Measurements from ENCODE around the gene DGCR8.
"Not testable (repeated sequence)": the region's sequence is repeated elsewhere in the genome, so short reads cannot be mapped to it uniquely, and the experiment has no call there.

Gene DGCR8

DNA sequence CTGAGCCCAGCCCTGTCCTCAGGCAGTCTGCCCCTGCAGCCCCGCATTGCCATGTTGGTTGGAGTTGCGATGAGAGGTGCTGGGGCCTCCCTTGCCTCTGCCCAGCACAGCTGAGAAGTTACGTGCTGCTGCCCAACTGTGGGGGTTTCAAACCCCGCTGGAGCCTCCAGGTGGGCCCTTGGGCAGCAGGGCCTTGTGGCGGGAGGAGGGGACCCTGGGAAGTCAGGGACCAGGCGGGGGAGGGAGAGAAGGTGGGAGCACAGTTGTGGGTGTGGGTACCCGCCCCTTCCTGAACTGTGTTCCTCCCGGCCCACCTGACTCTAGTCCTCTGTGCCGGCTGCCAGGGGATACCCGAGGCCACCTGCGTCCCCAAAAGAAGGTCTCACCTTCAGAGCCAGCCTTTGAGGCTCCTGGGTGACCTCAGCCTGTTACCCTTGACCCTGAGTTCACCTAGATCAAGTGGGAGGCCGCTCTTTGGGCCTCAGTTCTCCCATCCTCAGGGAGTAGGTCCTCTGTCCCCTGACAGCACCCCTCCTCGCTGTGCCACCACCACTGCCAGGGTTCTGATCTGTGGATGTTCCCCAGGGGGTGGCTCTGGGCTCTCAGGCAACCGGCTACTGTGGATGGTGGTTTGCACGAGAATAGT lies 78.5 kb downstream of the DGCR8 start:
- H4K20me1 ChIP-seq: peaks cover 0 to 34% (median 0%) of the 10 kb centered on the region in 11 experiments; a peak in 2 of 22 replicates
- no peaks in the 10 kb centered on the region for H3K36me3 ChIP-seq
- H3K27me3 ChIP-seq: peaks cover 0 to 28% (median 0%) of the 10 kb centered on the region in 11 experiments; a peak in 4 of 22 replicates
- H3K9me3 ChIP-seq (replicated peaks in 1 of 11): no peaks in the 10 kb centered on the region
- H3K4me2 ChIP-seq: peak overlapping the region; percentile 66 to 97 (median 90)
- peak overlapping the region in 2 of 10 experiments; percentile 50 to 55; a peak in 4 of 20 replicates for H3K4me3 ChIP-seq
- no peak for TF ChIP-seq Cebpa-rat (IDR thresholded peaks at IDR 0.05)
- peaks cover 37 to 86% (median 85%) of the 10 kb centered on the region in 10 experiments for H3K4me1 ChIP-seq
- peak overlapping the region in 8 of 11 experiments; percentile 29 to 76 (median 60); a peak in 15 of 22 replicates for H3K9ac ChIP-seq
- peak overlapping the region in 7 of 11 experiments; percentile 31 to 75 (median 66); a peak in 14 of 22 replicates for H3K27ac ChIP-seq

DNA sequence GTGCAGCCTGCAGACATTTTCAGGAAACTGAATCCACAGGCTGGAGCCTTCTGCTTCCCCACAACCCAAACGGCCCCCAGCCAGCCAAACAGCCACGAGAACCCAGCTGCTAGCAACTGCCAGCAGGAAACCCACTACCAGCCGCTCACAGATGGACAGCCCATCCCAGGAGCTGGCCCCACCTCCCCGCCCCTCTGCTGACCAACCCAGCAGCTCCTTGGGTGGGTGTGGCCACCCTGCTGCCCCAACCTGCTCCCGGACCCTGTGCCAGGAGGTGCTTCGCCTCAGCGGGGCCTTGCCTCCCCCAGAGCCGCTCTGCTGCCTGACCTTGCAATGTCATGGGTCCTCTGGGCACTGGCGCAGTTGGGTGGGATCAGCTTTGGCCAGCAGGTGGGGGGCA lies 79.0 kb downstream of the DGCR8 start:
- Histone ChIP-seq H3K4me1 (peaks cover 37 to 80% (median 79%) of the 10 kb centered on the region in 10 experiments), H3K27me3 (peaks cover 0 to 28% (median 0%) of the 10 kb centered on the region in 11 experiments; a peak in 4 of 22 replicates), H3K4me2 (peak overlapping the region; percentile 66 to 97 (median 90)), H3K36me3 (no peaks in the 10 kb centered on the region), H3K27ac (peak overlapping the region in 8 of 11 experiments; percentile 10 to 75 (median 65); a peak in 14 of 22 replicates), H3K9ac (peak overlapping the region in 7 of 11 experiments; percentile 52 to 76 (median 62); a peak in 14 of 22 replicates), H4K20me1 (peaks cover 0 to 34% (median 0%) of the 10 kb centered on the region in 11 experiments; a peak in 2 of 22 replicates), H3K9me3 (replicated peaks in 1 of 11) (no peaks in the 10 kb centered on the region), H3K4me3 (peak overlapping the region in 3 of 10 experiments; percentile 12 to 55 (median 50); a peak in 4 of 20 replicates)
- TF ChIP-seq Cebpa-rat (IDR thresholded peaks at IDR 0.05): no peak

DNA sequence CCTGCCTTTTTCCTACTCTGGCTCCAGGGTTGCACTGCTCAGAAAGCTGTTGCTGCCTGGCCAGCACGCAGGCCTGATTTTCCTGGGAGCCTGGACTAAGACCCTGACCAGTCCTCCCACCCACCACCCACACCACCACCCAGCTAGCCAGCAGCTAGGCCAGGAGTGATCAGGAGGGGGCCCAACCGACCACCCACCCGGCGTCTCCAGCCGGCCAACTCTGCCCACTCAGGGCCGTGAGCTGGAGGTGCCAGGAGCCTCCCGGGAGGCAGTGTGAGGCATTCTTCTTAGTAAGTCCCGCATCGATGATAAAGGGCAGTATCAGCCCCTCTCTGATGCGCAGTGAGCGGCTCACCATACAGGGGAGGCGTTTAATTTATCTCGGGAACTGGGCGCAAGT lies 79.5 kb downstream of the DGCR8 start:
- H3K9me3 ChIP-seq (replicated peaks in 1 of 11); H3K36me3 ChIP-seq: not testable (repeated sequence)
- Histone ChIP-seq H3K4me3 (peak overlapping the region in 3 of 10 experiments; percentile 12 to 55 (median 50); a peak in 4 of 20 replicates), H3K27me3 (peaks cover 0 to 28% (median 0%) of the 10 kb centered on the region in 11 experiments; a peak in 4 of 22 replicates), H3K4me1 (peaks cover 34 to 76% (median 75%) of the 10 kb centered on the region in 10 experiments), H3K4me2 (peak overlapping the region; percentile 66 to 97 (median 90)), H3K27ac (peak overlapping the region in 8 of 11 experiments; percentile 10 to 75 (median 65); a peak in 14 of 22 replicates), H4K20me1 (peaks cover 0 to 34% (median 0%) of the 10 kb centered on the region in 11 experiments; a peak in 2 of 22 replicates), H3K9ac (peak overlapping the region in 7 of 11 experiments; percentile 52 to 76 (median 62); a peak in 14 of 22 replicates)

GRCh38 chr22:20160041-20160440 lies 80.0 kb downstream of the DGCR8 start:
- H3K27ac ChIP-seq: peak overlapping the region in 4 of 11 experiments; percentile 6 to 75 (median 44); a peak in 6 of 22 replicates
- no peaks in the 10 kb centered on the region for H3K36me3 ChIP-seq
- H4K20me1 ChIP-seq: peaks cover 0 to 34% (median 0%) of the 10 kb centered on the region in 11 experiments; a peak in 2 of 22 replicates
- peaks cover 30 to 71% (median 70%) of the 10 kb centered on the region in 10 experiments for H3K4me1 ChIP-seq
- H3K4me2 ChIP-seq: peak overlapping the region in 9 of 11 experiments; percentile 79 to 97 (median 91); a peak in 18 of 22 replicates
- peak overlapping the region in 2 of 10 experiments; percentile 41 to 50; a peak in 4 of 20 replicates for H3K4me3 ChIP-seq
- peak overlapping the region in 4 of 11 experiments; percentile 62 to 76 (median 72); a peak in 8 of 22 replicates for H3K9ac ChIP-seq
- TF ChIP-seq Cebpa-rat (IDR thresholded peaks at IDR 0.05): no peak
- no peaks in the 10 kb centered on the region for H3K9me3 ChIP-seq (replicated peaks in 1 of 11)
- peaks cover 0 to 28% (median 0%) of the 10 kb centered on the region in 11 experiments; a peak in 4 of 22 replicates for H3K27me3 ChIP-seq
